ENCODE results near the gene CSMD2.

Gene CSMD2

DNA sequence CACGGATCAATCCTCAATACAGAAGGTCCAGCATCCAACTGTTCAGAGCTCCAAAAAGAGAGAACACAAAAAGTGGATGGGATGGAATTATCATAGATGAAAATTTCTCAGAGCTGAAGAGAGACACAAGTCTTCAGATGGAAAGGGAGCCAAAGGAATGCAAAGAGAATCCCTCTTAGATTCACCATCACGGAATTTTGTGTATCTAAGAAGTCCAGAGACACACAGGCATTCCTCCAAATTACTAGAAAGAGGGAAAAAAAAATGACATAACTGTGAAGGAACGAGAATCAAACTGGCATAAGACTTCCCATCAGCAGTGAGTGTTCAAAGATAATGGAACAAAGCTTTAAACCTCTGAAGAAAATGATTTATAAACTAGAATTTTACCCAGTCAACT is 591.4 kb downstream of the CSMD2 start:
- TF ChIP-seq TCF4 (CRISPR knock-in tag; IDR thresholded peaks at IDR 0.05; ENCODE audit: borderline replicate concordance) (no peak), TOX (CRISPR knock-in tag; IDR thresholded peaks at IDR 0.05; ENCODE audit: borderline replicate concordance) (no peak), ESRRG (CRISPR knock-in tag; IDR thresholded peaks at IDR 0.05) (no peak), PPARA (CRISPR knock-in tag; IDR thresholded peaks at IDR 0.05; ENCODE audit: borderline replicate concordance) (no peak), ZNF565 (CRISPR knock-in tag; conservative IDR thresholded peaks at IDR 0.05; ENCODE audit: low read depth) (no peak), ARNTL (CRISPR knock-in tag; IDR thresholded peaks at IDR 0.05; ENCODE audit: borderline replicate concordance, low read depth) (no peak), ZC3H10 (CRISPR knock-in tag; IDR thresholded peaks at IDR 0.05) (no peak), BACH2 (CRISPR knock-in tag; IDR thresholded peaks at IDR 0.05; ENCODE audit: borderline replicate concordance) (no peak)
- TF ChIP-seq, protein P1, sequence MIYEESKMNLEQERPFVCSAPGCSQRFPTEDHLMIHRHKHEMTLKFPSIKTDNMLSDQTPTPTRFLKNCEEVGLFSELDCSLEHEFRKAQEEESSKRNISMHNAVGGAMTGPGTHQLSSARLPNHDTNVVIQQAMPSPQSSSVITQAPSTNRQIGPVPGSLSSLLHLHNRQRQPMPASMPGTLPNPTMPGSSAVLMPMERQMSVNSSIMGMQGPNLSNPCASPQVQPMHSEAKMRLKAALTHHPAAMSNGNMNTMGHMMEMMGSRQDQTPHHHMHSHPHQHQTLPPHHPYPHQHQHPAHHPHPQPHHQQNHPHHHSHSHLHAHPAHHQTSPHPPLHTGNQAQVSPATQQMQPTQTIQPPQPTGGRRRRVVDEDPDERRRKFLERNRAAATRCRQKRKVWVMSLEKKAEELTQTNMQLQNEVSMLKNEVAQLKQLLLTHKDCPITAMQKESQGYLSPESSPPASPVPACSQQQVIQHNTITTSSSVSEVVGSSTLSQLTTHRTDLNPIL (CRISPR knock-in tag; IDR thresholded peaks at IDR 0.05; ENCODE audit: low read depth): no peak
- TF ChIP-seq, protein P2, sequence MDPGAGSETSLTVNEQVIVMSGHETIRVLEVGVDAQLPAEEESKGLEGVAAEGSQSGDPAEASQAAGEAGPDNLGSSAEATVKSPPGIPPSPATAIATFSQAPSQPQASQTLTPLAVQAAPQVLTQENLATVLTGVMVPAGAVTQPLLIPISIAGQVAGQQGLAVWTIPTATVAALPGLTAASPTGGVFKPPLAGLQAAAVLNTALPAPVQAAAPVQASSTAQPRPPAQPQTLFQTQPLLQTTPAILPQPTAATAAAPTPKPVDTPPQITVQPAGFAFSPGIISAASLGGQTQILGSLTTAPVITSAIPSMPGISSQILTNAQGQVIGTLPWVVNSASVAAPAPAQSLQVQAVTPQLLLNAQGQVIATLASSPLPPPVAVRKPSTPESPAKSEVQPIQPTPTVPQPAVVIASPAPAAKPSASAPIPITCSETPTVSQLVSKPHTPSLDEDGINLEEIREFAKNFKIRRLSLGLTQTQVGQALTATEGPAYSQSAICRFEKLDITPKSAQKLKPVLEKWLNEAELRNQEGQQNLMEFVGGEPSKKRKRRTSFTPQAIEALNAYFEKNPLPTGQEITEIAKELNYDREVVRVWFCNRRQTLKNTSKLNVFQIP (CRISPR knock-in tag; IDR thresholded peaks at IDR 0.05; ENCODE audit: borderline replicate concordance, low read depth): no peak
- ATAC-seq: no peak

DNA sequence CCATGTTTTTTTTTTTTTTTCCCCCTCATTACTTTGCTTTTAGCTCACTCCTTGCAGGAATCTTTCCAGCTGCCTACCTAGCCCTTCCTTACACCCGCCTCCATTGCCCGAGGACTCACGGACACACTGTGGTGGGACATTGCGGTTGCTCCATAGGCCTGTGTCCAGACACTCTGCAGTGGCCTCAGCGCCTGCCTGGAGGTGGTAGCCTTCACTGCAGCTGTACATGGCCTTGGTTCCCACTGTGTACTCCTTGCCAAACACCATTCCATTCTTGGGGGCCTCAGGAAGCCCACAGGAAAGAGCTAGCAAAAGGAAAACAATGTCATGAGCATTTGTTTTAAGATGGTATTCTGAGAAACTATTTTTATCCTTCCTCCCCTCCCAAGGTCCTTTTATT is 592.6 kb downstream of the CSMD2 start:
- no peak for ATAC-seq

More for the DNA sequence above, 592.6 kb downstream of the CSMD2 start:
- no peak for TF ChIP-seq ZC3H10 (CRISPR knock-in tag; IDR thresholded peaks at IDR 0.05)
- no peak for TF ChIP-seq ZNF70 (CRISPR knock-in tag; IDR thresholded peaks at IDR 0.05)
- TF ChIP-seq, protein P3, sequence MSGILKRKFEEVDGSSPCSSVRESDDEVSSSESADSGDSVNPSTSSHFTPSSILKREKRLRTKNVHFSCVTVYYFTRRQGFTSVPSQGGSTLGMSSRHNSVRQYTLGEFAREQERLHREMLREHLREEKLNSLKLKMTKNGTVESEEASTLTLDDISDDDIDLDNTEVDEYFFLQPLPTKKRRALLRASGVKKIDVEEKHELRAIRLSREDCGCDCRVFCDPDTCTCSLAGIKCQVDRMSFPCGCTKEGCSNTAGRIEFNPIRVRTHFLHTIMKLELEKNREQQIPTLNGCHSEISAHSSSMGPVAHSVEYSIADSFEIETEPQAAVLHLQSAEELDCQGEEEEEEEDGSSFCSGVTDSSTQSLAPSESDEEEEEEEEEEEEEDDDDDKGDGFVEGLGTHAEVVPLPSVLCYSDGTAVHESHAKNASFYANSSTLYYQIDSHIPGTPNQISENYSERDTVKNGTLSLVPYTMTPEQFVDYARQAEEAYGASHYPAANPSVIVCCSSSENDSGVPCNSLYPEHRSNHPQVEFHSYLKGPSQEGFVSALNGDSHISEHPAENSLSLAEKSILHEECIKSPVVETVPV (CRISPR knock-in tag; IDR thresholded peaks at IDR 0.05): no peak
- TF ChIP-seq BACH2 (CRISPR knock-in tag; IDR thresholded peaks at IDR 0.05; ENCODE audit: borderline replicate concordance): no peak
- TF ChIP-seq GLIS3 (CRISPR knock-in tag; IDR thresholded peaks at IDR 0.05): no peak
- TF ChIP-seq OSR1 (CRISPR knock-in tag; IDR thresholded peaks at IDR 0.05): no peak
- TF ChIP-seq TCF4 (CRISPR knock-in tag; IDR thresholded peaks at IDR 0.05; ENCODE audit: borderline replicate concordance): no peak
- no peak for TF ChIP-seq ZFP3 (CRISPR knock-in tag; IDR thresholded peaks at IDR 0.05)
- no peak for TF ChIP-seq SNAI2 (CRISPR knock-in tag; IDR thresholded peaks at IDR 0.05)
- TF ChIP-seq ZNF565 (CRISPR knock-in tag; conservative IDR thresholded peaks at IDR 0.05; ENCODE audit: low read depth): no peak
- no peak for TF ChIP-seq ZFP30 (CRISPR knock-in tag; IDR thresholded peaks at IDR 0.05)
- TF ChIP-seq TOX (CRISPR knock-in tag; IDR thresholded peaks at IDR 0.05; ENCODE audit: borderline replicate concordance): no peak
- TF ChIP-seq, protein P1 (CRISPR knock-in tag; IDR thresholded peaks at IDR 0.05; ENCODE audit: low read depth): no peak
- TF ChIP-seq, protein P2 (CRISPR knock-in tag; IDR thresholded peaks at IDR 0.05; ENCODE audit: borderline replicate concordance, low read depth): no peak
- TF ChIP-seq, protein P4, sequence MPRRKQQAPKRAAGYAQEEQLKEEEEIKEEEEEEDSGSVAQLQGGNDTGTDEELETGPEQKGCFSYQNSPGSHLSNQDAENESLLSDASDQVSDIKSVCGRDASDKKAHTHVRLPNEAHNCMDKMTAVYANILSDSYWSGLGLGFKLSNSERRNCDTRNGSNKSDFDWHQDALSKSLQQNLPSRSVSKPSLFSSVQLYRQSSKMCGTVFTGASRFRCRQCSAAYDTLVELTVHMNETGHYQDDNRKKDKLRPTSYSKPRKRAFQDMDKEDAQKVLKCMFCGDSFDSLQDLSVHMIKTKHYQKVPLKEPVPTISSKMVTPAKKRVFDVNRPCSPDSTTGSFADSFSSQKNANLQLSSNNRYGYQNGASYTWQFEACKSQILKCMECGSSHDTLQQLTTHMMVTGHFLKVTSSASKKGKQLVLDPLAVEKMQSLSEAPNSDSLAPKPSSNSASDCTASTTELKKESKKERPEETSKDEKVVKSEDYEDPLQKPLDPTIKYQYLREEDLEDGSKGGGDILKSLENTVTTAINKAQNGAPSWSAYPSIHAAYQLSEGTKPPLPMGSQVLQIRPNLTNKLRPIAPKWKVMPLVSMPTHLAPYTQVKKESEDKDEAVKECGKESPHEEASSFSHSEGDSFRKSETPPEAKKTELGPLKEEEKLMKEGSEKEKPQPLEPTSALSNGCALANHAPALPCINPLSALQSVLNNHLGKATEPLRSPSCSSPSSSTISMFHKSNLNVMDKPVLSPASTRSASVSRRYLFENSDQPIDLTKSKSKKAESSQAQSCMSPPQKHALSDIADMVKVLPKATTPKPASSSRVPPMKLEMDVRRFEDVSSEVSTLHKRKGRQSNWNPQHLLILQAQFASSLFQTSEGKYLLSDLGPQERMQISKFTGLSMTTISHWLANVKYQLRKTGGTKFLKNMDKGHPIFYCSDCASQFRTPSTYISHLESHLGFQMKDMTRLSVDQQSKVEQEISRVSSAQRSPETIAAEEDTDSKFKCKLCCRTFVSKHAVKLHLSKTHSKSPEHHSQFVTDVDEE (CRISPR knock-in tag; IDR thresholded peaks at IDR 0.05): no peak
- no peak for TF ChIP-seq ARNTL (CRISPR knock-in tag; IDR thresholded peaks at IDR 0.05; ENCODE audit: borderline replicate concordance, low read depth)

Data from SK-N-SH treated with all-trans-retinoic acid at 6 μM for 48 hours (cell line).